Fibroblast of lung (primary cell): ENCODE results near the gene MFSD11. TPM values are rescaled to one million over a fixed set of nuclear protein-coding genes. Genes with fewer than 3 reads are reported as not detected.
"Not testable (repeated sequence)": the region's sequence is repeated elsewhere in the genome, so short reads cannot be mapped to it uniquely, and the experiment has no call there.

Experiments
- DNase-seq, 2 donors: peaks; one replicate each; pipeline versions ENCODE4 v3.0.0 to v3.0.0-alpha.2; 2010; ENCODE audit warnings: low read depth in 2 of 2
- H2AFZ ChIP-seq: 2 replicates; pipeline ENCODE4 v1.5.1; 2012; ENCODE audit warnings: low read length, control low read depth, inconsistent platforms
- H3K27ac ChIP-seq: 2 replicates; pipeline ENCODE4 v1.5.1; 2011; ENCODE audit warnings: low read length, control low read depth; ENCODE audit not compliant: insufficient read depth
- H3K27me3 ChIP-seq: 2 replicates; pipeline ENCODE4 v1.5.1; 2011; ENCODE audit warnings: mild to moderate bottlenecking, low read length; ENCODE audit not compliant: control insufficient read depth, insufficient read depth
- H3K36me3 ChIP-seq: 2 replicates; pipeline ENCODE4 v1.5.1; 2011; ENCODE audit warnings: low read length; ENCODE audit not compliant: control insufficient read depth, insufficient read depth
- H3K4me1 ChIP-seq: 2 replicates; pipeline ENCODE4 v1.5.1; 2011; ENCODE audit warnings: low read length; ENCODE audit not compliant: control insufficient read depth, insufficient read depth; ENCODE audit errors: extremely low read depth
- H3K4me2 ChIP-seq: 2 replicates; pipeline ENCODE4 v1.5.1; 2011; ENCODE audit warnings: low read length, control low read depth; ENCODE audit not compliant: insufficient read depth; ENCODE audit errors: extremely low read depth
- H3K4me3 ChIP-seq, 4 experiments: fragments of 200-600 bp in 1 of 4; sonication (generic) in 1 of 4; replicated peaks in 1 of 4; 2 replicates each; pipeline ENCODE4 v1.5.1; 2011 to 2016; ENCODE audit warnings: low read length in 4 of 4, low read depth in 3 of 4, mild to moderate bottlenecking in 3 of 4, control low read depth in 2 of 4, inconsistent platforms in 1 of 4, mixed read lengths in 1 of 4; ENCODE audit not compliant: insufficient read depth in 1 of 4; ENCODE audit errors: control extremely low read depth in 1 of 4
- H3K79me2 ChIP-seq: 2 replicates; pipeline ENCODE4 v1.5.1; 2012; ENCODE audit warnings: mild to moderate bottlenecking, low read length, inconsistent platforms; ENCODE audit not compliant: control insufficient read depth, insufficient read depth
- H3K9ac ChIP-seq: 2 replicates; pipeline ENCODE4 v1.5.1; 2011; ENCODE audit warnings: mild to moderate bottlenecking, low read length, control low read depth; ENCODE audit not compliant: insufficient read depth
- H3K9me3 ChIP-seq: 2 replicates; pipeline ENCODE4 v1.5.1; 2012; ENCODE audit warnings: low read depth, low read length; ENCODE audit not compliant: control insufficient read depth, insufficient read depth
- H4K20me1 ChIP-seq: 2 replicates; pipeline ENCODE4 v1.5.1; 2011; ENCODE audit warnings: low read length; ENCODE audit not compliant: control insufficient read depth, insufficient read depth; ENCODE audit errors: extremely low read depth
- CTCF ChIP-seq, 2 donors: IDR thresholded peaks in 1 of 2; conservative IDR thresholded peaks in 1 of 2; 1 replicate in 1 of 2; 2 replicates in 1 of 2; pipeline ENCODE4 v1.5.1; 2011 to 2012; ENCODE audit warnings: low read length in 2 of 2, control low read depth in 1 of 2, inconsistent platforms in 1 of 2, low read depth in 1 of 2, mild to moderate bottlenecking in 1 of 2
- EZH2 ChIP-seq: IDR thresholded peaks from 2 replicates; pipeline ENCODE4 v1.5.1; 2012; ENCODE audit warnings: low read length, control low read depth, mild to moderate bottlenecking; ENCODE audit errors: missing control alignments
- polyA plus RNA-seq, 2 donors: library from polyadenylated mRNA; depleted of rRNA in 1 of 2; stranded (reverse) in 1 of 2; unstranded in 1 of 2; fragments of >200 nt; gene quantifications; 2 replicates each; pipeline ENCODE4 v1.2.1, GENCODE V29; 2011 to 2012; ENCODE audit warnings: missing spikeins in 1 of 2
- total RNA-seq: library from RNA; depleted of rRNA; stranded (reverse); fragments of >200 nt; gene quantifications from 2 replicates; pipeline ENCODE4 v1.2.1, GENCODE V29; 2014

Gene MFSD11
- total and polyA plus RNA-seq, 2 donors (not counting 1 experiment from before 2014, with no cell fraction given), result 22.4 to 31.4 TPM

GRCh38 chr17:76805319-76805718 is 67.4 kb downstream of the MFSD11 start:
- Histone ChIP-seq H2AFZ (no peak overlapping the region), H3K9me3 (no peaks in the 10 kb centered on the region), H3K79me2 (no peaks in the 10 kb centered on the region), H3K27me3 (no peaks in the 10 kb centered on the region), H3K9ac (no peak overlapping the region), H3K4me2 (no peak overlapping the region), H3K4me3 (no peak overlapping the region), H3K27ac (no peak overlapping the region), H3K4me1 (no peaks in the 10 kb centered on the region), H4K20me1 (no peaks in the 10 kb centered on the region), H3K36me3 (no peaks in the 10 kb centered on the region)
- TF ChIP-seq CTCF (conservative IDR thresholded peaks at IDR 0.05 in 1 of 2, IDR thresholded peaks at IDR 0.05 in 1 of 2; ENCODE audit: low read depth in 1 of 2, low read length in 2 of 2), result no peak
- peak; percentile 39 to 63 for DNase-seq

- H3K4me1 ChIP-seq, H3K4me2 ChIP-seq, H3K36me3 ChIP-seq, H3K4me3 ChIP-seq, H3K9ac ChIP-seq, H3K27ac ChIP-seq, H4K20me1 ChIP-seq, H3K9me3 ChIP-seq, H3K27me3 ChIP-seq, DNase-seq, H3K79me2 ChIP-seq, H2AFZ ChIP-seq: not testable (repeated sequence)
Observed at GRCh38 chr17:76806151-76806550, 68.2 kb downstream of the MFSD11 start.

GRCh38 chr17:76806767-76807166 is 68.8 kb downstream of the MFSD11 start:
- not testable (repeated sequence) for H3K4me2 ChIP-seq, H2AFZ ChIP-seq, H3K9ac ChIP-seq, H4K20me1 ChIP-seq, H3K9me3 ChIP-seq, H3K36me3 ChIP-seq, H3K27me3 ChIP-seq, H3K79me2 ChIP-seq, H3K27ac ChIP-seq, H3K4me3 ChIP-seq, H3K4me1 ChIP-seq, DNase-seq

- no peak for DNase-seq
- Histone ChIP-seq H3K4me2 (no peak overlapping the region), H3K27me3 (no peaks in the 10 kb centered on the region), H3K9ac (no peak overlapping the region), H3K4me3 (no peak overlapping the region), H3K36me3 (no peaks in the 10 kb centered on the region), H3K27ac (no peak overlapping the region), H3K9me3 (no peaks in the 10 kb centered on the region), H4K20me1 (no peaks in the 10 kb centered on the region), H3K79me2 (no peaks in the 10 kb centered on the region), H3K4me1 (no peaks in the 10 kb centered on the region), H2AFZ (no peak overlapping the region)
- TF ChIP-seq EZH2 (no peak), CTCF (conservative IDR thresholded peaks at IDR 0.05 in 1 of 2, IDR thresholded peaks at IDR 0.05 in 1 of 2; ENCODE audit: low read depth in 1 of 2, low read length in 2 of 2) (no peak)
Observed at GRCh38 chr17:76808326-76808725, 70.4 kb downstream of the MFSD11 start.
